Keratinocyte (primary cell): ENCODE results near the gene SLC6A1. TPM values are rescaled to one million over a fixed set of nuclear protein-coding genes. Genes with fewer than 3 reads are reported as not detected.

Experiments
- DNase-seq: peaks from one replicate; pipeline ENCODE4 v3.0.0-alpha.2; 2011; ENCODE audit warnings: low read depth, missing footprints, low spot score
- FAIRE-seq: peaks from 2 replicates; lab custom pipeline; 2011; peaks lifted over from hg19 to GRCh38; lab: Jason Lieb, UNC
- H2AFZ ChIP-seq: 2 replicates; pipeline ENCODE4 v1.6.0; 2012; ENCODE audit warnings: low read length, control low read depth, inconsistent platforms; ENCODE audit not compliant: control insufficient read depth
- H3K27ac ChIP-seq: 2 replicates; pipeline ENCODE4 v1.5.1; 2011; ENCODE audit warnings: low read length; ENCODE audit not compliant: control insufficient read depth, insufficient read depth
- H3K27me3 ChIP-seq: 3 replicates; pipeline ENCODE4 v1.6.0; 2011; ENCODE audit warnings: low read length; ENCODE audit not compliant: control insufficient read depth, insufficient read depth; ENCODE audit errors: extremely low read depth
- H3K36me3 ChIP-seq, 2 experiments: 2 replicates in 1 of 2; 3 replicates in 1 of 2; pipeline ENCODE4 v1.5.1; 2011; ENCODE audit warnings: low read length in 2 of 2, mild to moderate bottlenecking in 1 of 2; ENCODE audit not compliant: control insufficient read depth in 2 of 2, insufficient read depth in 2 of 2; ENCODE audit errors: extremely low read depth in 1 of 2
- H3K4me1 ChIP-seq: 3 replicates; pipeline ENCODE4 v1.5.1; 2011; ENCODE audit warnings: low read length; ENCODE audit not compliant: control insufficient read depth, insufficient read depth; ENCODE audit errors: extremely low read depth
- H3K4me2 ChIP-seq: 3 replicates; pipeline ENCODE4 v1.6.0; 2011; ENCODE audit warnings: low read depth, low read length; ENCODE audit not compliant: control insufficient read depth, insufficient read depth; ENCODE audit errors: extremely low read depth
- H3K4me3 ChIP-seq, 3 experiments: fragments of 200-600 bp in 1 of 3; sonication (generic) in 1 of 3; 2 replicates in 2 of 3; 3 replicates in 1 of 3; pipeline ENCODE4 v1.5.1; 2011 to 2016; ENCODE audit warnings: low read length in 3 of 3, mild to moderate bottlenecking in 3 of 3, control low read depth in 2 of 3, inconsistent platforms in 1 of 3, low read depth in 1 of 3, mixed read lengths in 1 of 3, mixed run types in 1 of 3, moderate library complexity in 1 of 3; ENCODE audit not compliant: control insufficient read depth in 2 of 3, insufficient read depth in 2 of 3; ENCODE audit errors: extremely low read depth in 1 of 3
- H3K79me2 ChIP-seq: 2 replicates; pipeline ENCODE4 v1.6.0; 2012; ENCODE audit warnings: low read length; ENCODE audit not compliant: control insufficient read depth, insufficient read depth
- H3K9ac ChIP-seq: 3 replicates; pipeline ENCODE4 v1.6.0; 2011; ENCODE audit warnings: low read length; ENCODE audit not compliant: control insufficient read depth, insufficient read depth; ENCODE audit errors: extremely low read depth
- H3K9me1 ChIP-seq: 3 replicates; pipeline ENCODE4 v1.6.0; 2011; ENCODE audit warnings: low read length; ENCODE audit not compliant: control insufficient read depth, insufficient read depth; ENCODE audit errors: extremely low read depth
- H3K9me3 ChIP-seq: 2 replicates; pipeline ENCODE4 v1.5.1; 2012; ENCODE audit warnings: low read depth, low read length; ENCODE audit not compliant: control insufficient read depth
- H4K20me1 ChIP-seq: 3 replicates; pipeline ENCODE4 v1.6.0; 2011; ENCODE audit warnings: low read length; ENCODE audit not compliant: control insufficient read depth, insufficient read depth; ENCODE audit errors: extremely low read depth
- CTCF ChIP-seq, 3 experiments: IDR thresholded peaks in 1 of 3; conservative IDR thresholded peaks in 1 of 3; optimal IDR thresholded peaks in 1 of 3; 2 replicates in 2 of 3; 3 replicates in 1 of 3; pipeline versions ENCODE3 to v1.5.1; 2011; ENCODE audit warnings: low read length in 3 of 3, mild to moderate bottlenecking in 3 of 3, moderate library complexity in 2 of 3, control low read depth in 1 of 3, inconsistent platforms in 1 of 3; ENCODE audit not compliant: insufficient read depth in 2 of 3; ENCODE audit errors: extremely low read depth in 1 of 3
- EZH2 ChIP-seq: IDR thresholded peaks from one replicate; pipeline ENCODE4 v1.6.1; 2012; ENCODE audit warnings: inconsistent platforms, mild to moderate bottlenecking, low read length, moderate library complexity
- dilution Hi-C: fragments of 300-500 bp; cut with MboI; formaldehyde crosslinking; loops from one replicate; pipeline ENCODE4 v1.7.0; 2020; ENCODE audit warnings: low sequenced_read_pairs; ENCODE audit not compliant: extremely low pct_ligation_motif_present
- polyA plus RNA-seq, 5 experiments: library from polyadenylated mRNA; depleted of rRNA in 3 of 5; stranded (reverse) in 3 of 5; stranded (forward) in 1 of 5; unstranded in 1 of 5; fragments of >200 nt; gene quantifications; 1 replicate in 1 of 5; 2 replicates in 3 of 5; 3 replicates in 1 of 5; pipeline versions ENCODE4 v1.2.1 to v1.2.3, GENCODE V29; 2011 to 2012; ENCODE audit warnings: missing spikeins in 2 of 5, low read depth in 1 of 5, low replicate concordance in 1 of 5

SLC6A1 gene
- polyA plus RNA-seq, 1 donor (not counting 4 experiments of a cell fraction or from before 2014, with no cell fraction given), result not detected

GRCh38 chr3:10995871-10996270, 3.3 kb downstream of the SLC6A1 start:
- Histone ChIP-seq H3K9me3 (no peaks in the 10 kb centered on the region), H3K4me2 (no peak overlapping the region), H3K4me3 (no peak overlapping the region), H3K9me1 (no peaks in the 10 kb centered on the region), H4K20me1 (peaks cover 2% of the 10 kb centered on the region), H3K4me1 (no peaks in the 10 kb centered on the region), H3K27me3 (peaks cover 76% of the 10 kb centered on the region), H3K79me2 (no peaks in the 10 kb centered on the region), H2AFZ (no peak overlapping the region), H3K27ac (no peak overlapping the region), H3K9ac (no peak overlapping the region), H3K36me3 (no peaks in the 10 kb centered on the region)
- TF ChIP-seq EZH2 (no peak), CTCF (optimal IDR thresholded peaks at IDR 0.05 in 1 of 3, IDR thresholded peaks at IDR 0.05 in 1 of 3, conservative IDR thresholded peaks at IDR 0.05 in 1 of 3; ENCODE audit: extremely low read depth in 1 of 3, insufficient read depth in 2 of 3, low read length in 3 of 3) (no peak)
- dilution Hi-C loops, result no loop called here
- FAIRE-seq, result no peak
- no peak for DNase-seq

GRCh38 chr3:10996345-10997013, 3.9 kb downstream of the SLC6A1 start:
- DNase-seq (no peak), FAIRE-seq (no peak)
- no peaks in the 10 kb centered on the region for H3K9me1 ChIP-seq
- TF ChIP-seq EZH2 (no peak), CTCF (optimal IDR thresholded peaks at IDR 0.05 in 1 of 3, IDR thresholded peaks at IDR 0.05 in 1 of 3, conservative IDR thresholded peaks at IDR 0.05 in 1 of 3; ENCODE audit: extremely low read depth in 1 of 3, insufficient read depth in 2 of 3, low read length in 3 of 3) (no peak)
- no peak overlapping the region for H2AFZ ChIP-seq
- no peaks in the 10 kb centered on the region for H3K79me2 ChIP-seq
- H3K4me3 ChIP-seq, result no peak overlapping the region
- no peak overlapping the region for H3K4me2 ChIP-seq
- H3K27ac ChIP-seq, result no peak overlapping the region
- no peaks in the 10 kb centered on the region for H3K36me3 ChIP-seq
- peaks cover 2% of the 10 kb centered on the region for H4K20me1 ChIP-seq
- H3K4me1 ChIP-seq, result no peaks in the 10 kb centered on the region
- dilution Hi-C loops, result no loop called here
- no peak overlapping the region for H3K9ac ChIP-seq
- H3K9me3 ChIP-seq, result no peaks in the 10 kb centered on the region
- H3K27me3 ChIP-seq, result peaks cover 75% of the 10 kb centered on the region
